Measurements from ENCODE around the gene GORASP1.

Gene GORASP1

DNA sequence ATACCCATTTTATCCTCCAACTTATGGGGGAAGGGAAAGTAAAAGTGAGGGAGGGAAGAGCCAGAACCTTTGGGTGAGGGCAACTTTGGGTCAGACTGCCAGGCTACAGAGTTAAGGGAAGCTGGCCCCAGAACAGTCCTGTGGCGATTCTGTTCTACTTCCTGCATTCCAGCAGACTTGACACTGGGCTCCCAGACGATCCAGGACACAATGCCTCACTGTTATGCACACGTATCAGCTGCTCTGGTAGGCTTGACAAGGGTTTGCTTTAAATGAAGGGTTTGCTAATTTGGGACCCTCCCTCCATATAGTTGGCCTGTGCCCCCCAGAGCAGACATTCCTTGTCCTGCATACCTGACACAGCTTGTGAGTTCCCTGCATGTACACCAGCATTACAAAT is 10.7 kb downstream of the GORASP1 start:
- DNase-seq: no peak
- no peak overlapping the region for H3K4me3 ChIP-seq (ENCODE audit: low read depth, low read length)
- H3K27ac ChIP-seq: no peak overlapping the region
- H3K9me3 ChIP-seq (ENCODE audit: severe bottlenecking): no peaks in the 10 kb centered on the region
- H3K27me3 ChIP-seq (ENCODE audit: insufficient read depth, low read depth, severe bottlenecking): no peaks in the 10 kb centered on the region
- TF ChIP-seq, protein P1, sequence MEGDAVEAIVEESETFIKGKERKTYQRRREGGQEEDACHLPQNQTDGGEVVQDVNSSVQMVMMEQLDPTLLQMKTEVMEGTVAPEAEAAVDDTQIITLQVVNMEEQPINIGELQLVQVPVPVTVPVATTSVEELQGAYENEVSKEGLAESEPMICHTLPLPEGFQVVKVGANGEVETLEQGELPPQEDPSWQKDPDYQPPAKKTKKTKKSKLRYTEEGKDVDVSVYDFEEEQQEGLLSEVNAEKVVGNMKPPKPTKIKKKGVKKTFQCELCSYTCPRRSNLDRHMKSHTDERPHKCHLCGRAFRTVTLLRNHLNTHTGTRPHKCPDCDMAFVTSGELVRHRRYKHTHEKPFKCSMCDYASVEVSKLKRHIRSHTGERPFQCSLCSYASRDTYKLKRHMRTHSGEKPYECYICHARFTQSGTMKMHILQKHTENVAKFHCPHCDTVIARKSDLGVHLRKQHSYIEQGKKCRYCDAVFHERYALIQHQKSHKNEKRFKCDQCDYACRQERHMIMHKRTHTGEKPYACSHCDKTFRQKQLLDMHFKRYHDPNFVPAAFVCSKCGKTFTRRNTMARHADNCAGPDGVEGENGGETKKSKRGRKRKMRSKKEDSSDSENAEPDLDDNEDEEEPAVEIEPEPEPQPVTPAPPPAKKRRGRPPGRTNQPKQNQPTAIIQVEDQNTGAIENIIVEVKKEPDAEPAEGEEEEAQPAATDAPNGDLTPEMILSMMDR (IDR thresholded peaks at IDR 0.05; ENCODE audit: low read depth, low read length): no peak
- peaks cover 80% of the 10 kb centered on the region for H3K36me3 ChIP-seq

DNA sequence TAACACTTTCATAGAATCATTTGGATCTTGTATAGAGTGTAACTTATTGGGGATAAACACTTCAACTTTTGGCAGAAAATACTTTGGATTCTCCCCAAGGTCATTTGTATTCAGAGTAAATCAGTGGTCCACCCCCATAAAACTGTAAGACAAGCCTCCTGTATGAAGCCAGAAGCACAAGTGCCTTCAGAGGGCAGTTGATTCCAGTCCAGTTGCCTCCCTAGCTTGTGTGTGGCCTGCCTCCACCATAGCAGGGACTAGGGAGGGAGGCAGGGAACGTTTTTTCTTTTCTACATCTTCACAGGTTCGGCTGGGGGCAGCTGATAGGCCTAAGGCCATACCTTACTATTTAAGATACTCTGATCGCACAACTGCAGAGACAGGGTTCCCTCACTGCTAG is 11.6 kb downstream of the GORASP1 start:
- Histone ChIP-seq H3K27ac (no peak overlapping the region), H3K4me3 (ENCODE audit: low read depth, low read length) (no peak overlapping the region), H3K36me3 (peaks cover 87% of the 10 kb centered on the region), H3K9me3 (ENCODE audit: severe bottlenecking) (no peaks in the 10 kb centered on the region), H3K27me3 (ENCODE audit: insufficient read depth, low read depth, severe bottlenecking) (no peaks in the 10 kb centered on the region)
- DNase-seq: no peak
- TF ChIP-seq, protein P1 (IDR thresholded peaks at IDR 0.05; ENCODE audit: low read depth, low read length): no peak

DNA sequence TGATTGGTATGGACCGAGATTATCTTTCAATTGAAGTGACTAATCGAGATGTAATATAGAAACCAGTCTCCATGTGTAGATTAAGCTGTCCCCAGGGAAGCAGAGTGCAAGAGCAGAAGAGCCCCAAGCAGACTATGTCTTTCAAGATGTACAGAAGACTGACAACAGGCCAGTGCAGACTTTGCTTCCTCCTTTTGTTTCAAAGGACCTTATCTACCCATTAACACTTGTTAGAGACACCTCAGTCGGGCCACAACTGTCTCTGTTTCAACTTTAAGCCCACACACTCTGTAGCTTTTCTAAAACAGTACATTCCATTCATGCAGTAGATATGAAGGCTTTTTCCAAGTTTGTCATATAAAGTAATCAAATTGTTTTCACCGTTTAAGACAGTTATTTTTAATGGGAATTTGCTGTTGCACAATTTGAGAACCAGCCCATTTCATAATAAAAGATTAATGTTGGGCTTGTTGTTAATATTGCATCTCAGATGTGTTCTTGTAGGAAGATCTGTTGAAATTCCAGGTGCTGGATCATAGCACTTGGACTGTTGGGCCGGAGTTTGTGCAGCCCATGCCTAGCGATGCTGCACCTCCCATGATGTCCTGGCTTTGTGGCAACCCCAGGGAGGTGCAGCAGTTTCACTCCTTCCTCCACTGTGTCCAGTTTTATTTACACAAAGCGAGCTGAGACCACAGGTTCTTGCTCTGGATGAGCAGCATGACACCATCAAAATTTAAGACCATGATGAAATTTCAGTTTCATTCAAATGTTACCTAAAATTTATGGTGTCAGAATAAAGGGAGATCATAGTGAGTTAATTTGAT is 12.4 kb downstream of the GORASP1 start:
- Histone ChIP-seq H3K27ac (no peak overlapping the region), H3K4me3 (ENCODE audit: low read depth, low read length) (no peak overlapping the region), H3K27me3 (ENCODE audit: insufficient read depth, low read depth, severe bottlenecking) (no peaks in the 10 kb centered on the region), H3K36me3 (peaks cover 86% of the 10 kb centered on the region), H3K9me3 (ENCODE audit: severe bottlenecking) (no peaks in the 10 kb centered on the region)
- TF ChIP-seq, protein P1 (IDR thresholded peaks at IDR 0.05; ENCODE audit: low read depth, low read length): no peak
- no peak for DNase-seq

DNA sequence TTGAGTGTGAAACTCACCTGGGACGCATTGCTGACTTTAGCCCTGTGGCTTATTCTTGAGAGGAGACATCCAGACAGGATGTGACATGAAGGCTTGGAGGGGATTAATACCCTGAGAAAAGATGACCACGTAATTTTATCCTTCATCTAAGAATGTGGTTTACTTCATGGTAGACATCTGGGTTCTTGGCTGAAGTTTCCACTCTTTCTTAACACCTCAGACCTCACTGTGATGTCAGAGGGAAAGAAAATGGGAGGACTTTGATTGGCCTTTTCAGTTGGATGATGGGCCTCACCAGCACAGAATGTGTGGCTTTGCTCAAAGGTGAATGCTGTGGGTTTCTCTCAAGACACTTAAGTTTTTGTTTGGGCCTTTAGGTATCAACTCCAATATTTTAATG is 16.5 kb downstream of the GORASP1 start:
- no peaks in the 10 kb centered on the region for H3K27me3 ChIP-seq (ENCODE audit: insufficient read depth, low read depth, severe bottlenecking)
- no peak for DNase-seq
- no peaks in the 10 kb centered on the region for H3K9me3 ChIP-seq (ENCODE audit: severe bottlenecking)
- H3K36me3 ChIP-seq: peaks cover 78% of the 10 kb centered on the region
- H3K4me3 ChIP-seq (ENCODE audit: low read depth, low read length): no peak overlapping the region
- TF ChIP-seq, protein P1 (IDR thresholded peaks at IDR 0.05; ENCODE audit: low read depth, low read length): no peak
- no peak overlapping the region for H3K27ac ChIP-seq

DNA sequence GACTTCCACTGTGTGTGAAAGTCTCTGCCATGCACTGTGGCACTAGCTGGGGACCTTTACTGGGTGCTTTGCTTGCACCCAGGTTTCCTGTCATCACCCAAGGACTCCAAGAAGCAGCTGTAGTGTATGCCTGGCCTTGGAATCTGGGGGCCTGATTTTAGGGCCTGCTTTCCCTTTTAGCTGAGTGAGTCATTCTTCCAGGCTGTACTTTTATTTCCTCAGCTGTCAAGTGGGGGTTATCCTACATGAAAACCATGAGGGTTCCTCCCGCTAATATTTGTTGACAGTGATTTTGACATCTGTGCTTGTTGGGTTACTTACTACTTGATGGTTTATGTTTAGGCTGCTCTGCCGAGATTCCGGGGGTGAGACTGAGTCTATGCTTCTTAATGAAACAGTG is 18.5 kb downstream of the GORASP1 start:
- H3K36me3 ChIP-seq: peaks cover 70% of the 10 kb centered on the region
- H3K27me3 ChIP-seq (ENCODE audit: insufficient read depth, low read depth, severe bottlenecking): no peaks in the 10 kb centered on the region
- TF ChIP-seq, protein P1 (IDR thresholded peaks at IDR 0.05; ENCODE audit: low read depth, low read length): no peak
- H3K27ac ChIP-seq: no peak overlapping the region
- H3K9me3 ChIP-seq (ENCODE audit: severe bottlenecking): no peaks in the 10 kb centered on the region
- no peak for DNase-seq
- H3K4me3 ChIP-seq (ENCODE audit: low read depth, low read length): no peak overlapping the region

DNA sequence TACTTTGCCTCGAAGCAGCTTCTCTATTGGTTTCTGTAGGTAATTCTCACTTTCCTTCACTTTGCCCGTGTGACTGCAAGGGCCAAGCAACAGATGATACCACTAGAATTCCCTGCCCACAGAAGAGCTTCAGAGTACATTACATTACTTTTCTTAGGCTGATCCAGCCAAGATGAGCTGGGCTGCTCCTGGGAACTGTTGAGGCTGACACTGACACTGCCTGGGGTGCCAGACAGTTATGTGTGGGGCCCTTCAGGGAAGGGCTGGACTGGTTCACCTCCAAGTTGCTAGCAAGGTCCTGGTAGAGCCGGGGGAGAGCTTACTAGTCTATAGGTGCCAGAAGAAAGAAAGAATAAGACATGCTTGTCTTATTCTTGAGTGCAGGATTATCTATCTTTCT is 19.0 kb downstream of the GORASP1 start:
- no peak overlapping the region for H3K27ac ChIP-seq
- TF ChIP-seq, protein P1 (IDR thresholded peaks at IDR 0.05; ENCODE audit: low read depth, low read length): no peak
- no peaks in the 10 kb centered on the region for H3K9me3 ChIP-seq (ENCODE audit: severe bottlenecking)
- no peaks in the 10 kb centered on the region for H3K27me3 ChIP-seq (ENCODE audit: insufficient read depth, low read depth, severe bottlenecking)
- no peak overlapping the region for H3K4me3 ChIP-seq (ENCODE audit: low read depth, low read length)
- DNase-seq: no peak
- peaks cover 66% of the 10 kb centered on the region for H3K36me3 ChIP-seq
